Dendritic cell treated with granulocyte-macrophage colony-stimulating factor and Interleukin-4, amounts not matched to agents 40 ng/mL and 50 ng/mL, for 4 days (primary cell): ENCODE data around the gene INPP4A.

Source experiments
- H3K27ac Mint-ChIP-seq: one replicate; pipeline ENCODE4 v1.8.0; 2022; ENCODE audit warnings: mild to moderate bottlenecking, mixed read lengths
- H3K27me3 Mint-ChIP-seq: one replicate; pipeline ENCODE4 v1.8.0; 2022; ENCODE audit warnings: mild to moderate bottlenecking, mixed read lengths
- H3K36me3 Mint-ChIP-seq: one replicate; pipeline ENCODE4 v1.8.0; 2022; ENCODE audit warnings: low read depth, mixed read lengths
- H3K4me1 Mint-ChIP-seq: one replicate; pipeline ENCODE4 v1.8.0; 2022; ENCODE audit warnings: low read depth, mixed read lengths
- H3K4me3 Mint-ChIP-seq: one replicate; pipeline ENCODE4 v1.8.0; 2022; ENCODE audit warnings: mild to moderate bottlenecking, moderate library complexity, mixed read lengths
- H3K9me3 Mint-ChIP-seq: one replicate; pipeline ENCODE4 v1.8.0; 2022; ENCODE audit warnings: mixed read lengths
- intact Hi-C: fragments of 100-400 bp; cut with micrococcal nuclease; formaldehyde crosslinking; loops from one replicate; pipeline ENCODE4 v1.15.0; 2022

The INPP4A gene

GRCh38 chr2:98469862-98470544 is 25.3 kb downstream of the INPP4A start:
- intact Hi-C loops: no loop called here
- Mint-ChIP-seq H3K4me1 (peaks cover 88% of the 10 kb centered on the region), H3K36me3 (peaks cover 27% of the 10 kb centered on the region), H3K4me3 (no peak overlapping the region), H3K9me3 (peaks cover 9% of the 10 kb centered on the region), H3K27ac (peak overlapping the region; percentile 67), H3K27me3 (no peaks in the 10 kb centered on the region)

GRCh38 chr2:98470851-98471255 is 26.2 kb downstream of the INPP4A start:
- H3K27ac Mint-ChIP-seq: no peak overlapping the region
- peaks cover 87% of the 10 kb centered on the region for H3K4me1 Mint-ChIP-seq
- H3K4me3 Mint-ChIP-seq: no peak overlapping the region
- H3K9me3 Mint-ChIP-seq: peaks cover 9% of the 10 kb centered on the region
- H3K36me3 Mint-ChIP-seq: peaks cover 23% of the 10 kb centered on the region
- intact Hi-C loops: no loop called here
- no peaks in the 10 kb centered on the region for H3K27me3 Mint-ChIP-seq

DNA sequence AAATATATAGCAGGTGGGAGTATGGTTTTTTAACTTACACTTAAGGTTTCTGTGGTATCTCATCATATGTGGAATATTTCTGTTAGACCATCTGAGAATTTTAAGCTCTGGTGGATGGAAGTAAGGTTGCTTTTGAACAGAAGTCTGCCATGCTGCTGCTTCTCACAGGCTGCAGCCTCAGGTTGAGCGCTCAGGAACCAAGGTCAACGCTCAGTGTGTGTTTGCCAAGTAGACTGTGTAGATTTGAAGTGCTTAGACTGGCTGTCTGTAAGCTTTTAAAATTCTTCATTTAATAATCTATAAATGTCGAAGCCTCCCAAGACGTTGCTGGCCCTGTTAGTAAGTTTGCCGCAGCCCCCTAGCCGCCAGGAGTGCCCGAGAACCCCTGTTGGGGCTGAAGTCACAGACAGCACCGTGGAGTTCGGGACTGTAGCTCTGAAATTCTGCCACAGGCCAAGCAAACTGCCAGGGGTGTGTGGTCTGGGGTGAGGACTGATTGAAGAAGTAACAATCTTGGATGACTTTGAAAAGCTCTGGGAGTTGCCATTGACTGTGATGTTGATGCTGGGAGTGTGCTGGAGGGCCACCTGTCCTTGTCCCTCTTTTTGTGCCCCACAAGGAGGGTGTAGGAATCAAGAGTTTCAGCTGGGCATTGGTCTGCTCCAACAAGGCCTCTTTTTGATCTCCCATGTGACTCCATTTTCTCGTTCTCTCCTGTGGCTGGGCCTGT is 26.9 kb downstream of the INPP4A start:
- Mint-ChIP-seq H3K9me3 (peaks cover 8% of the 10 kb centered on the region), H3K4me3 (no peak overlapping the region), H3K36me3 (peaks cover 16% of the 10 kb centered on the region), H3K27me3 (no peaks in the 10 kb centered on the region), H3K4me1 (peaks cover 81% of the 10 kb centered on the region), H3K27ac (peak overlapping the region; percentile 52)
- intact Hi-C loops: no loop called here

- Mint-ChIP-seq H3K27me3 (no peaks in the 10 kb centered on the region), H3K9me3 (peaks cover 2% of the 10 kb centered on the region), H3K4me3 (no peak overlapping the region), H3K4me1 (peaks cover 81% of the 10 kb centered on the region), H3K27ac (peak overlapping the region; percentile 52), H3K36me3 (peaks cover 9% of the 10 kb centered on the region)
- intact Hi-C loops: no loop called here
Observed at GRCh38 chr2:98472132-98472650, 27.5 kb downstream of the INPP4A start.

DNA sequence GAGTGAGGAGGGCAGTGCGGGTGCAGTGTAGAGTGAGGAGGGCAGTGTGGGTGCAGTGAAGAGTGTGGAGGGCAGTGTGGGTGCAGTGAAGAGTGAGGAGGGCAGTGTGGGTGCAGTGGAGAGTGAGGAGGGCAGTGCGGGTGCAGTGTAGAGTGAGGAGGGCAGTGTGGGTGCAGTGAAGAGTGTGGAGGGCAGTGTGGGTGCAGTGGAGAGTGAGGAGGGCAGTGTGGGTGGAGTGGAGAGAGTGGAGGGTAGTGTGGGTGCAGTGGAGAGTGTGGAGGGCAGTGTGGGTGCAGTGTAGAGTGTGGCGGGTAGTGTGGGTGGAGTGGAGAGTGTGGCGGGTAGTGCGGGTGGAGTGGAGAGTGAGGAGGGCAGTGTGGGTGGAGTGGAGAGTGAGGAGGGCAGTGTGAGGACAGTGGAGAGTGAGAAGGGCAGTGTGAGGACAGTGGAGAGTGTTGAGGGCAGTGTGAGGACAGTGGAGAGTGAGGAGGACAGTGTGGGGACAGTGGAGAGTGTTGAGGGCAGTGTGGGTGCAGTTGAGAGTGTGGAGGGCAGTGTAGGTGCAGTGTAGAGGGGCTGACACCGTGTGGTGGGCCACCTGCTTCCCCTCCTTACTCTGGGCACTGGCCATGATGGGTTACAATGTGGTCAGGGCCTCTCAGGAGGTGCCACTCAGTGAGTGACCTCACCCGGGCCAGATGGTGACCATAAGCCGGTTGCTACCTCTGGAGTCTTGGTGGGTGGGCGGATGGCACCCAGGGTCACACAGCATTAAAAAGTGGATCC is 28.5 kb downstream of the INPP4A start:
- Mint-ChIP-seq H3K27ac (peak overlapping the region; percentile 52), H3K27me3 (no peaks in the 10 kb centered on the region), H3K4me3 (no peak overlapping the region), H3K9me3 (no peaks in the 10 kb centered on the region), H3K4me1 (peaks cover 87% of the 10 kb centered on the region), H3K36me3 (peaks cover 12% of the 10 kb centered on the region)
- intact Hi-C loops: no loop called here

GRCh38 chr2:98473995-98474780 is 29.5 kb downstream of the INPP4A start:
- intact Hi-C loops: no loop called here
- Mint-ChIP-seq H3K4me3 (no peak overlapping the region), H3K36me3 (peaks cover 12% of the 10 kb centered on the region), H3K27ac (peak overlapping the region; percentile 52), H3K9me3 (no peaks in the 10 kb centered on the region), H3K27me3 (no peaks in the 10 kb centered on the region), H3K4me1 (peaks cover 88% of the 10 kb centered on the region)

DNA sequence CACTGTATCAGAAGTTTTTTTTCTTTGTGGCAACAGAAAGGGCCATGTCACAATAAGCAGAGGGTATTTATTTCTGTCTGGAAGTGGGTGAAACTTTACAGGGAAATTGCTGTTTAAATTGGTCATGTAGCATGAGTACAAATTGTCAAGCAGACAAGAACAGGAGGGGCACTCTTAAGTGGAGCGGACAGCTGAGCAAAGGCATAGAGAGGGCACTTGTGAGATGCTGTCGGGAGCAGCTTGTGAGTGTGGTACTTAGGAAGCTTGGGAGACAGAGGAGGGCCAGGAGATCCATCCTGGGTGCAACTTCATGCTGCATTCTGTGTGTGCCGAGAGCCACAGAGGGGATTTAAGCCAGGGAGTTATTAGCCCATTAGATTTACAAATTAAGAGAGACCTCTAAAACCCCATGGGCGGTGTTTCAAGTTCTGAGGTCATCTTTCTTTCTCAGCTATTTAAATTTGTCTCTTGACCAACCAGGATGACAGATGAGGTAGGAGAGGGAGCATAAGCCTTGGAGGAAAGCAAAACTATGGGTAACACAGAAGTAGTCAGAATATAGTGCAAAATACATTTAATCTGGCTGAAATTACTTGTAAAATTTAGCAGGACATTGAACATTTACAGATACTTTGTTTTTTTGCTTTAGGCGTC is 30.4 kb downstream of the INPP4A start:
- intact Hi-C loops: no loop called here
- no peaks in the 10 kb centered on the region for H3K9me3 Mint-ChIP-seq
- peaks cover 90% of the 10 kb centered on the region for H3K4me1 Mint-ChIP-seq
- no peak overlapping the region for H3K27ac Mint-ChIP-seq
- H3K36me3 Mint-ChIP-seq: peaks cover 6% of the 10 kb centered on the region
- no peak overlapping the region for H3K4me3 Mint-ChIP-seq
- H3K27me3 Mint-ChIP-seq: no peaks in the 10 kb centered on the region

- intact Hi-C loops: no loop called here
- Mint-ChIP-seq H3K9me3 (no peaks in the 10 kb centered on the region), H3K36me3 (peaks cover 10% of the 10 kb centered on the region), H3K4me3 (no peak overlapping the region), H3K27me3 (no peaks in the 10 kb centered on the region), H3K4me1 (peaks cover 84% of the 10 kb centered on the region), H3K27ac (no peak overlapping the region)
Observed at GRCh38 chr2:98476192-98476868, 31.7 kb downstream of the INPP4A start.

- Mint-ChIP-seq H3K4me3 (no peak overlapping the region), H3K4me1 (peaks cover 77% of the 10 kb centered on the region), H3K27me3 (no peaks in the 10 kb centered on the region), H3K36me3 (peaks cover 10% of the 10 kb centered on the region), H3K9me3 (no peaks in the 10 kb centered on the region), H3K27ac (no peak overlapping the region)
- intact Hi-C loops: no loop called here
Observed at GRCh38 chr2:98477036-98477435, 32.4 kb downstream of the INPP4A start.

GRCh38 chr2:98477506-98477905 is 32.8 kb downstream of the INPP4A start:
- Mint-ChIP-seq H3K27ac (peak overlapping the region; percentile 8), H3K4me3 (no peak overlapping the region), H3K36me3 (peaks cover 10% of the 10 kb centered on the region), H3K4me1 (peaks cover 72% of the 10 kb centered on the region), H3K27me3 (no peaks in the 10 kb centered on the region), H3K9me3 (no peaks in the 10 kb centered on the region)
- intact Hi-C loops: no loop called here

- Mint-ChIP-seq H3K4me1 (peaks cover 69% of the 10 kb centered on the region), H3K27ac (peak overlapping the region; percentile 8), H3K27me3 (no peaks in the 10 kb centered on the region), H3K9me3 (no peaks in the 10 kb centered on the region), H3K4me3 (no peak overlapping the region), H3K36me3 (peaks cover 10% of the 10 kb centered on the region)
- intact Hi-C loops: no loop called here
Observed at GRCh38 chr2:98478088-98478551, 33.5 kb downstream of the INPP4A start.

DNA sequence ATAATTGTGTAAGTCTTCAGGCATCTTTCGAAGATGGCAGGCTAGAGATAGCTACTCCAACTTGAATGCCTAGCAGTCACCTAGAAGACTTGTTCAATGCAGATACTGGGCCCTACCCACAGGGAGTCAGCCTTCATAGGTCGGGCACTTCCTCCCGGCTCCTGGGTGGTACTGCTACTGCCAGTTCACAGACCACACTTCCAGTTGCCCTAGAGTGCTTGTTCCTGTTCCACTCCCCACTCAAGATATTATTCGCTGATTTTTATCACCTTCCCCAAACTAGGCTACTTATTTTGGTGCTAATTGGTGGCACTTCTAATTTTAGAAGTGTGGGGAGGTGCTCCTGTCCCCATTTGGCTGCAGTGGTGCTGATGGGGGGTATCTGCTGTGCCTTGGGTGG is 34.2 kb downstream of the INPP4A start:
- peaks cover 69% of the 10 kb centered on the region for H3K4me1 Mint-ChIP-seq
- peaks cover 10% of the 10 kb centered on the region for H3K36me3 Mint-ChIP-seq
- H3K27ac Mint-ChIP-seq: no peak overlapping the region
- H3K4me3 Mint-ChIP-seq: no peak overlapping the region
- intact Hi-C loops: no loop called here
- no peaks in the 10 kb centered on the region for H3K27me3 Mint-ChIP-seq
- H3K9me3 Mint-ChIP-seq: no peaks in the 10 kb centered on the region
